GM21528 (cell line): ENCODE data around the gene NAA80.
A peak's percentile ranks its signal among the peaks of the same experiment; 100 is the strongest.

Experiments
- ATAC-seq: cut with Tn5 transposase; IDR thresholded peaks from one replicate; pipeline ENCODE4 v1.9.1; 2021; ENCODE audit warnings: mild to moderate bottlenecking, moderate library complexity; ENCODE audit not compliant: unreplicated experiment, low FRiP score

NAA80 gene

DNA sequence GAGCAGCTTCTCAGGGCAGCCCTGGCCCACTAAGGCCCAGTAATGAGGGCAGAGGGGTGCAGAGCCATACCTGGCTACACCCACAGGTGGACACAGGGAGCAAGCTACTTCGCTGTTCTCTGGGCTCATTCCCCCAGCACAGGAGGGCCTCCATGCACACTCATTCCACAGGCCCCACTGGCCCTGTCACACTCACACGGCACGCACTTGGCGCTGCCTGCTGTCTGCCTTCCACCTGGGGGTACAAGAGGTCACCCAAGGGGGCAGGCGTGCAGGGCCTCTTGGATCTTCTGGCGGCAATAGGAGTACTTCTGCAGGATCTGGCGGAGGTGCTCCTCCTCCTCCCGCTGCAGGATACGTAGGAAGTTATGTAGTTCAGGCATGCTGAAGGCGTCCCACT, 31.1 kb upstream of the NAA80 start:
- no peak for ATAC-seq

DNA sequence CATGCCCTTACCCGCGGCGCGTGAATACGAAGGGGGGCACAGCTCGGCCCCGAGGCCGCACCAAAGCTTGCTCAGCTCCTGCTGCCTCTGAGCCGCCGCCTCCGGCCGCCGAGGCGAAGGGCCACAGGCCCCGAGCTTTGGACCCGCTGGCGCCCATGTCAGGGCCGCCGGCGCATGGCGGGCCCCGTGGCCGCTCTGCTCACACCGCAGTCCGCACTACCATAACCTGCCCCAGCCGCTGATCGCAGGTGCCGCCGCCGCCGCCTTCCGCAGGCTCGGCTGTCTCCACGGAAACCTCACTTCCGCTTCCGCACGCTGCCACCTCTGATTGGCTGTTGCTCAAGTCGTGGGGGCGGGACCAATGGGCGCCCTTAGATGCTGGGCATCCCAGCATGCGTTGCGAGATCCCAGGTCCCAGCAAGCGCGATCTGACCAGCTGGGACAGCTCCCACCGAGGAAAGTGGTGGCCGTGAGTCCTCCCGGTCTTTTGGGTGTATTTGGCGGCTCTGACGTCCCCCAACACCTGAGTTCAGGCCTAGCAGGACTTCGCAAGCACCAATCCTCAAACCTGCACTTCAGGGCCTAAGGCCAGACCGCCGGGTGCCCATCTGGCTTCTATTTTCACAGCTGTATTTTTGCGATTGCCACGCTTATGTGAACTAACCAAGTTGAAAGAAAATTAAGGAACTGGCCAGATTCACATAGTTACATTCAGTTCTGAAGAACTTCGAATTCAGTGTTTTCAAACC, 28.9 kb upstream of the NAA80 start, which contains the start of gene TUSC2:
Gene TUSC2 (minus strand): TSS at position 281 of the 749 bp plus-strand sequence. CDS start 124 bp downstream, at position 157.
- peak; percentile 74 for ATAC-seq

DNA sequence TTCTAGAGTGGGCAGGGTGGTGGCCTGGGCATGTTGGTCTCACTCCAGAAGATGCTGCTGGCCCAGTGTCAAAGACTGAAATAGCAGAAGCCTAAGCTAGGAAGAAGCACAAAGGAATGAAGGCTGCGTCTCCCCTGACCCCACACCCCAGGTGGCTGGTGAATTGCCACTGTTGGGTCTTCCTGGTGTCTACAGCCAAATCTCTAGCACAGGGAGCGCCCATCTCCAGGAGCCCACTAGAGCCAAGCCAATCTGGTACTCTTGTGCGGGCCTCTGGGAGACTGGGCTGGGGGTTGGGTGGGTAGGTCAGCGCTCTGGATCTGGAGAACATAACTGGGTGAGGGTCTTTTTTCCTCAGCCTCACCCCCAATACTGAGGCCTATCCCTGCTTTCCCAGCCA, 27.9 kb upstream of the NAA80 start:
- no peak for ATAC-seq

DNA sequence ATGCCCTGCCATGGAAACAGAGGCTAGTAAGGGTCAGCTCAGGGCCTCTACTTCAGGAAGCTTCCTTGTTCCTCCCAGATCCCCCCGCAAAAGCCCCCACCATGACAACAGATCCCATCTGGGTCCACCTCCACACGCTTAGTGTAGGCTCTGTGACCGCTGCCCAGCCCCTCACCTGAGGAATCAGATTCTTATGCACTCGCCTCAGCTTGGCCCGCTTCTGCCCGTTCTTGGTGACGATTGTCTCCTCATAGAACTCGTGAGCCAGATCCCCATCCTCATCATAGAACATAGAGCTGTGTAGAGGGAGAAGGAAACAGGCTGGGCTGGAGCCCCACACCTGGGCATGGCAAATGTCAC, 27.0 kb upstream of the NAA80 start:
- ATAC-seq: no peak

DNA sequence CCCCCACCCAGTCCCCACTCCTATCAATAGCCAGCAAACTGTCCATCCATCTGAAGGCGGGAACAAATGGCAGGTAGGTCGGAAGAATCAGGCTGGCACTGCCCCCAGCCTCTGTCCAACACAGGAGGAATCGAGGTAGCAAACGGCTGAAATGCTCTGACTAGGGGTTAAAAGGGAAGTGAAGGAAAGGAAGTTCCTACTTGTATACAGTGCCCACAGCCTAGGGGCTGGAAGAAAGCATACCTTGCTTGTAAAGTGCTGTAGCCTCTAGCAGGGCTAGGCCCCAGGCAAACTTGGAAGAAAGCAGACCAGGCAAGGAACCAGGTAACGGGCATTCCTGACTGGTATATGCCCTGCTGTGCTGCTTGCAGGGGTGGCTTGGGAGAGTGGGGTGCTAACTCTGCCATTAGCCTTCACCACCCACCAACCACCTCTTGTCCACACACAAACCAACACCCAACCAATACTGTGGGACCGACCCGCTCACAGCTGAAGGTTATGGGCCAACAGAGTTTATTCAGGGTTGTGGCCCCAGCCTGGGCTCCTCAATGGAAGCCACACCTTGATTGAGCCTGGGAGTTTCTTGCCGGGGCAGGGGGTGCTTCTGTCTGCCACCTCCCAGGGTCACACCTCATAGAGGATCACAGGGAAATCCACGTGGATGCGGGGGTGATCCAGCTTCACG, 26.4 kb upstream of the NAA80 start:
- ATAC-seq: no peak

GRCh38 chr3:50325113-50325480, 25.9 kb upstream of the NAA80 start:
- ATAC-seq: no peak

- no peak for ATAC-seq
Measured at GRCh38 chr3:50324351-50325112, 25.3 kb upstream of the NAA80 start.

GRCh38 chr3:50323614-50324199, 24.5 kb upstream of the NAA80 start:
- no peak for ATAC-seq

DNA sequence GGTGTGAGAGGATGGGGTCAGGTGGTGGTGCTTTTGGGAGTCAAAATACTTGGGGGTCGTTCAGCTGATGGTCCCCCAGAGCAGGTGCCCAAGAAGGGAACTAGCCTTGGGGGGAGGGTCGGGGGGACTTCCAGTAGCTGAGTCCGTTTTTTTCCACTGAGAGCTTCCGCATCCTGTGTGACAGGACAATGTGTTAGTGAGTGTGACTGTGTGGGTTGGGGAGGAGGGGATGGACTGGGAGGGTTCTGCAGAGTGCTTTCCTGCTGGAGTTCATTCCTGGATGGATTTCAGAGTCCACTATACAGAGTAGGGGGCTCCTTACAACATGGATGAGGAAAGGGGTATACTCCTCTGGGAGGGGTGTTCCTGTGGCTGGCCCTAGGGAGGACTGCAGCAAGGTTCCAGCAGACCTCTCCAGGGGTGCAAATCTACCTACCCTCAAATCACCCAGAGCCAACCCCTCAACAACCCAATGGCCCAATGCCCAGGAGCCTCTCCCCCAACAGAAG, 23.9 kb upstream of the NAA80 start:
- no peak for ATAC-seq

- ATAC-seq: no peak
Measured at GRCh38 chr3:50322386-50323091, 23.3 kb upstream of the NAA80 start, which contains the start of gene HYAL2. TSS of gene HYAL2 (minus strand) at chr3:50322745. CDS start at chr3:50320489, 2,256 bp downstream.

- no peak for ATAC-seq
Measured at GRCh38 chr3:50322115-50322385, 22.8 kb upstream of the NAA80 start.

GRCh38 chr3:50321336-50322114, 22.3 kb upstream of the NAA80 start:
- ATAC-seq: peak; percentile 74

GRCh38 chr3:50320853-50321335, 21.7 kb upstream of the NAA80 start:
- ATAC-seq: peak; percentile 41

DNA sequence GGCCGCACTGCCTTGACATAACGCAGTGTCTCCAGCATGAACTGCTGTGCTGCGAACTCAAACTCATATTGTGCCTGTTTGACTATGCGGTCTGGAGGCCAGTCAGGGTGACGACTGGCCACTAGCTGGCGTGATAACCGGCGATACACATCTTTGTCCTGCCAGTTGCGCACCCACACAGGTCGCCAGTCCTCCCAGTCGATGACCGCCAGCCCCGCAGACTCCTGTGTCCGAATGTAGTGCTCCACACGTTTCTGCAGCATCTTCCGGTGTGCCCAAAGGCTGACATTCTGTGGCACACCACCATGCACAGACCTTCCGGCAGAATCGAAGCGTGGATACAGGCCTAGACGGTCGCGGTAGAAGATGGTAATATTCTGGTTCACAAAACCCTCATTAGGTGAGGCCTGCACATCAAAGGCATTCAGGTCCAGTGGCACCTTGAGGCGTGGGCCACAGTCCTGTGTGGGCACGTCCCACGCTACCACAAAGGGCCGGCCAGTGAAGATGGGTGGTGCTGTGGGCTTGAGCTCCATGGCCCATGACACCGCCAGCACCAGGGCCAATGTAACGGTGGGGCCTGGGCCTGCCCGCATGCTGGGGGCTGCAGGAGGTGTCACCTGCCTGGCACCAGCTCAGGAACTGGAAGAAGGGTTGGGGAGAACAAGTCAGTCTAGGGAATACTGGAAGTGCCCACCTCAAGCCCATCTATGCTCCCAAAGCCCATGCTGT, 20.9 kb upstream of the NAA80 start:
- ATAC-seq: no peak

DNA sequence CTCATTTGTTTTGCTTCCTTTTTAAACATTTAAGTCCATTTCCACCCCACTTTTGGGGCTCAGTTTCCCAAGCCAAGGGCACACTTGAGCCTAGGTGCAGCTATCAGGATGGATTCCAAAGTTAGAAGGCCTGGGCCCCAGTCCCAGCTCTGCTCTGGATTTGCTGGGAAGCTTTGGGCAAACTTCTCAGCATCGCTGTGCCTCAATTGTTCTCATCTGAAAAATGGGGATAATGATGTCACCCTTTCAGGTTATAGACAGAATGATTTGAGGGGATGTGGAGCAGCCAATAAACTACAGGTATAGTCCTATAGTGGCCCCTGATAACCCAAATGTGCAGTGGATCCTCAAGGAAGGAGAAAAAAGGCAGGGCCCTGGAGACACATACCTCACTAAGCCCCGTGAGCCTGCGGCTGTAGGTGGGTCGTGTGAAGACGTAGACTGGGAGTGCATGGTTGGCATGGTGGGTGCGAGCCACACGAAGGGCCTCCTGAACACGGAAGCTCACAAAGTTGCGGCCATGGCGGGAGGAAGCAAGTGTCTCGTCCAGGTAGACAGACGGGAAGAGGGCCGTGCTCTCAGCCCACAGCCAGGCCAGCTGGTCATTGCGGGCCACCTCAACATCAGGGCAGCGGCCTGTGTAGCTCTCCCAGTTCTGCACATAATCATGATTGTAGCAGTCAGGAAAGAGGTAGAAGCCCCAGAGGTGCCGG, 20.1 kb upstream of the NAA80 start:
- ATAC-seq: no peak

GRCh38 chr3:50318615-50319014, 19.4 kb upstream of the NAA80 start:
- ATAC-seq: no peak

- ATAC-seq: no peak
Measured at GRCh38 chr3:50318163-50318562, 19.0 kb upstream of the NAA80 start.

DNA sequence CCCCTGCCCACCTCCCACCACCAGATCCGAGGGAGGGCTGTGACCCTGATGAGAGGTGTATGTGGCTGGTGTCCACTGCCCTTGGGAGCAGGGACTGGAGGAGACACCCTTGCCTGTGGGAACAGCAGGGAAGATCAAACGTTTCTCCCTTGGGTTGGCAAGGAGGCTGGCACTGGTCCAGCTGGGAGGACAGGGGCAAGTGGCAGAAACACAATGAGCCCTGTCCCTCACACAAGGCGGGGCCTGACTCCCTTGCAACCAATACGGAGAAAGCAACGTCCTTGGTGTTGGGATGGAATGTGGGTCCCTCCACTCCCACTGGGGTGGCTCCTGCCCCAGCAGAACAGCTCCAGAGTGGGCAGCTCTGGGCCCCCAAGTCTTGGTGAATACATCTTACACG, 18.1 kb upstream of the NAA80 start:
- ATAC-seq: no peak
